CD4-positive, alpha-beta T cell treated with Interleukin-2 at 100 ng/mL for 4 hours (primary cell): ENCODE data around the gene PSMB9.
"Not testable (repeated sequence)": the region's sequence is repeated elsewhere in the genome, so short reads cannot be mapped to it uniquely, and the experiment has no call there.

ENCODE experiments used
- DNase-seq: peaks from one replicate; pipeline ENCODE4 v3.0.0-alpha.2; 2020; ENCODE audit warnings: low spot score

PSMB9 gene

GRCh38 chr6:32853541-32854375 lies at the start of gene PSMB9, which contains the start of gene TAP1:
PSMB9 (plus strand) TSS chr6:32854192; CDS start chr6:32854230, 38 bp downstream.
TAP1 (minus strand) TSS chr6:32853704; CDS start chr6:32853636, 68 bp downstream.
- DNase-seq: peak; percentile 95

- DNase-seq: not testable (repeated sequence)
Observed at GRCh38 chr6:32805404-32805803, 48.6 kb upstream of the PSMB9 start.

DNA sequence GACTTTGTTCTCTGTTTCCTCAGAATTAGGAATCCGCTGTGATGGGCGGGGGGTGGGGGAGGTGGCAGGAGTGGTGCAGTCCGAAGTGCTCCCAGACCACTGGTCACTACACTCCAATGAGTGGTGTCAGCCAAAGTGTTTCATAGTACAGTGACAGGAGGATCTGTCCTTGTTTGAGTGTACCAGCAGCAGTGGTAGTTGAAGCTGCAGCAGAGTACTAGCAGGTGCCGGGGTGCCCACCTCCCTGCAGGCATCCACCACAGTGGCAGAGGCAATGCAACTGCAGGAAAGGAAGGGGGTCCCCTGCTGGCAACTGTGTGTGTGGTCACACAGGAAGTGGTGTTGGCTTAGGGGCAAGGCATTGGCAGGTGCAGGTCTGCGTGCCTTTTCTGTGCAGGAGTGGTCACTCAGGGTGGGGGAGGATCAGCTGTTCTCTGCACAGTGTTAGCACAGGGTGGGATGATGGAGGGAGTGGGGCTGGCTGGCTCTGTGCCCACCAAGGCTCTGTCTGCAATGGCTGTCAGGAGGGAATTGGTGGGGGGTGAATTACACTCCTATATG lies 46.9 kb upstream of the PSMB9 start:
- no peak for DNase-seq

GRCh38 chr6:32809171-32809570 lies 44.8 kb upstream of the PSMB9 start:
- DNase-seq: no peak

DNA sequence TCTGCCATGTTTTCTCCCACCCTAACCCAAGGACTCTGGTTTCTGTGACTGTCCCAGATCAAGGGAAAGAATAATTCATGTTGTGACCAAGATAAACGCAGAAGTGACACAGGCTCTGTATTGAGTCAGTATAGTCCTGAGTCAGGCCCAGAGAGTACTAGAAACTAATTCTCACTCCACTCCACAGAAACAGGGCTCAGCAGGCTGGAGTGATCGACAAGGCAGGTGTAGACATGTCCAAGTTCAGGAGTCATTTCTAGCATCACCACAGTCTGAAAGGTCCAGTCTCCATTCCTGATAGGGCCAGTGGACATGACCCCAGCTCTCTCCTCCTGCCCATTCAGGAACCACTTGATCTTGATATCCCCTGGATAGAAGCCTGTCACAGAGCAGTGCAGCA lies 39.8 kb upstream of the PSMB9 start:
- DNase-seq: no peak

DNA sequence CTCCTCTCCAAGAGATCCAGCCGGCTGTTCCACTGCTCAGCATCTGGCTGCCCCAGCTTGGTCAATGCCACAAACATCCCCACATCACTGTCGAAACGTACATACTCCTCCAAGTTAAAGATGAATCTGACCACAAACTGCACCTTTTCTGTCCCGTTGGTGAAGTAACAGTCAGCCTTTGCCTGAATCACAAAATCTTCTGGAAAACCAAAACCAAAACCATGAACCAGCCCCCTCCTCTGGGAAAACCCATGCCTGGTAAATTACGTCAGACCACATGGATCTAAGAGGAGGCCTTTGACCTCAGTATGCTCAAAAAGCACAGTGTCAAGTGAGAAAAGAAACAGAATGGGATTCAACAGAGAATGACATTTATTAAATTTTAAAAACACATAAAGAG lies 38.9 kb upstream of the PSMB9 start:
- no peak for DNase-seq

GRCh38 chr6:32815996-32816395 lies 38.0 kb upstream of the PSMB9 start:
- no peak for DNase-seq

DNA sequence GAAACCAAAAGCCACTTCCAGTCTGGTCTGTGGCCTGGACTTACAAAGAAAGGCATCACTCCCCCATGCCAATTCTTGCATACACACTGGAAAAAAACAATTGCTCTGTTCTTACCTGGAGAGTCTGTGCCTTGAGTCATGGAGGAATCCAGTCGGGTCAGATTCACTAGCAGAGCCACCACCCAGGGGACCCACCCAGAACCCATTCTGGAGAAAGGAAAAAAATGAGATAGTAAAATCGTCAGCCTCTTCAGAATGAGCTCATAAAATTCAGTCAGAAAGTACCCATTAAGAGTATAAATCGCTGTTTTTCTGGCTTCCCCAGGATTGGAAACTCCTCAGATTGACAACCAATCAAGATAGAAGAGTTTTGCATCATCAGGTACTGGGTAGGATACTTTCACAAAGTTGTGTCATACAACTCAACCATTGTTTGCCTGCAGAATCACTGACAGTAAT lies 37.2 kb upstream of the PSMB9 start, which contains the start of gene HLA-DOB:
TSS of gene HLA-DOB (minus strand) at position 257 of the 459 bp plus-strand sequence. CDS start at position 206, 51 bp downstream.
- DNase-seq: peak; percentile 25

DNA sequence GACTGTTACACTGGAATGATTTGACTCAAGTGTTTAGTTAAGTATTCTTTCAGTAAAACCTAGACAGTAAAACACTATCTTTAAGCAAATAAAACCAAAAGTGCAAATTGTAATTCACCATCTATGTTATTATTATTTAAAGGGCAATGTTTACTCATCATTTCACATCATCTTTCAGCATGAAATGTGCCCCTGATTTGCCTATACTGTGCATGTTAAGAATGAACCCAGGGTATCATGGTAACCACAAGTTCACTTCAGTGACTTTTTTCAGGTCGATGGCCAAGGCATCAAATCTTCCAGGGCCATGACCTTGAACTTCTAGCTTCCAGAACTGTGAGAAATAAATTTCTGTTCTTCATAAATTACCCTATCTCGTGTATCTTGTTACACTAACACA lies 35.1 kb upstream of the PSMB9 start:
- no peak for DNase-seq

- DNase-seq: no peak
Observed at GRCh38 chr6:32819729-32820128, 34.3 kb upstream of the PSMB9 start.

DNA sequence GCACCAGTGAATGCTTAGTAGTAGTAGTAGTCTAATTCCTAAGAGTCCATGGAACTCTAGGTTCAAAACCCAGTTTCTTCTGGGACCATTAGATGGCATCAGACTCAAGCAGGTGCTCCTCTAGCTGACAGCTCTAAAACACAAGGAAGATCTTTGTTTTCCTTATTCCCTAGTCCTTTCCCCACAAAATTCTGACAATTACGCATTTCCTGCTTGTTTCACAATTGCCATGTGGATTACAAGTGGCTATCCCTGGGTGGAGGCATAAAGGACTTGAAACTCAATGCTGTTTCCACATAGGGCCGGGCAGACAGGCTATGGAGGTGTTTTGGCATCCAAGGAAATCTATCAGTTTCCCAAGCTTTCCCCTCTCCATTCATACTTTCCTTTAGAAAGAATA lies 28.0 kb upstream of the PSMB9 start:
- DNase-seq: no peak

- no peak for DNase-seq
Observed at GRCh38 chr6:32827025-32827424, 27.0 kb upstream of the PSMB9 start.

DNA sequence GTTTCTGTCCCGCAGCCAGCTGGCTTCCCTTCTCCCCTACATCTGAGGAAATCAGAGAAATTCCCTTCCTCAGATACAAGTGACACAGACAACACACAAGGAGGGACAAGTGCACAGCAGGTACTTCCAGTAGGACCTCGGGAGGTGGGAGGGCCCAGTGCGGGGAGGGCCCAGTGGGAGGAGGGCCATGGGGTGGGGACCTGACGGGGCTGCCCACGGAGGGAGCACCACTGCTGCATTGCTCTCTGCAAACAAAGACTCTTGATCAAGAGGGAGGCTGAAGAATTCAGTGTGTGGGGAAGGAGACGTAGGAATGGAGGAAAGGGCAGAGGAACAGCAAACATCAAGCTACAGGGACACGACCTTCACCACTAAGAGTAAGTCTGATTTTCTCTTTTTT lies 24.5 kb upstream of the PSMB9 start:
- DNase-seq: no peak

DNA sequence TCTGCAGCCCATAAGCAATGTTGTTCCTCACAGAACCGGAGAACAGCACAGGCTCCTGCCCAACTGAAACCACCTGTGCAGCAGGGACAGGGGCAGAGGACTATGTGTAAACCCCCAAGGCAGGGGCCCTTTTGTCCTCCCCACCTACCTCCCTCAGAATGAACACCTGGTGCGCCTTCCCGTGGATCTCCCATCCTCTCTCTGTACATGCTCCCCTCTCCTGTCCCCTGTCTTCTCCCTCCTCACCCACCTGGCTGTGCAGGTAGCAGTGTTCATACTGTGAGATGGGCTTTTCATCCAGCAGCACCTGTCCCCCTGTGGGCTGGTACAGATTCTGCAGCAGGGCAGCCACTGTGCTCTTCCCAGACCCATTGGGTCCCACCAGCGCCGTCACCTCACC lies 24.0 kb upstream of the PSMB9 start:
- DNase-seq: no peak

- no peak for DNase-seq
Observed at GRCh38 chr6:32830936-32831335, 23.1 kb upstream of the PSMB9 start.

DNA sequence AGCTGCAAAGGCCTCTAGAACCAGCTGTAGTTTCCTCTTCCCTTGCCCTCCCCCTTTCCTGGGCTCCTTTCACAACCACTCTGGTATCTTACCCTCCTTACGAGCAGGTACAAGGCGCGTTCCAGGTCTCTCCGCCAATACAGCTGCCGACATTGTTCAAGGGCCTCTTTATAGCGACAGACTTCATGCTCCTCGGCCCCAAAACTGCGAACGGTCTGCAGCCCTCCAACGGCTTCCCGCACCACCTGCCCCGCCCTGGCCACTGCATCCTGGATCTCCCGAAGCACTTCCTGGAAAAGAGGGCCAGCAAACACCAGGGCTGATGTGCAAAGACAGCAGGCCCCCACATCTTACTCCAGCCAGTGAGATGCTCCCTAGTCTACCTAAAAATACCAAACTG lies 21.5 kb upstream of the PSMB9 start:
- no peak for DNase-seq

- no peak for DNase-seq
Observed at GRCh38 chr6:32833664-32834063, 20.3 kb upstream of the PSMB9 start.

- DNase-seq: no peak
Observed at GRCh38 chr6:32835167-32835893, 18.7 kb upstream of the PSMB9 start.

DNA sequence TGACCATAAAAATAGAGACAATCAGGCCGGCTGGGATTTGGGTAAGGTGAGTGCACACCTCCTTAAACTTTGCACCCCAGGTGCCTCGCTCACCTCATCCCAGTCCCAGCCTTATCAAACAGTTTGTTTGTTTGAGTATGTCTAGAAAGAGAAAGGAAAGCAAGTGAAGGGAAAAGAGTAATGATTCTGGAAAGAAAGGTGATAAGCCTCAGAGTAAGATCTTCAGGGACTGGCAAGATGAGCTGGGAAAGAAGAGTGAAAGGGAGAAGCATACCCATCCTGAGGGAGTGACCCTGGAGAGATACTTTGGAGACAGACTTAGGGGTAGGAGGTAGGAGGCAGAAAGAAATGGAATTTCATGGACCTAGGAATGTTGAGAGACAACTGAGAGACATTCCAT lies 17.1 kb upstream of the PSMB9 start:
- no peak for DNase-seq

- no peak for DNase-seq
Observed at GRCh38 chr6:32837651-32838113, 16.3 kb upstream of the PSMB9 start.

GRCh38 chr6:32838114-32838958 lies 15.7 kb upstream of the PSMB9 start, which contains the start of gene TAP2:
TAP2 (minus strand) TSS chr6:32838739; CDS start chr6:32838233, 506 bp downstream.
- peak; percentile 98 for DNase-seq

DNA sequence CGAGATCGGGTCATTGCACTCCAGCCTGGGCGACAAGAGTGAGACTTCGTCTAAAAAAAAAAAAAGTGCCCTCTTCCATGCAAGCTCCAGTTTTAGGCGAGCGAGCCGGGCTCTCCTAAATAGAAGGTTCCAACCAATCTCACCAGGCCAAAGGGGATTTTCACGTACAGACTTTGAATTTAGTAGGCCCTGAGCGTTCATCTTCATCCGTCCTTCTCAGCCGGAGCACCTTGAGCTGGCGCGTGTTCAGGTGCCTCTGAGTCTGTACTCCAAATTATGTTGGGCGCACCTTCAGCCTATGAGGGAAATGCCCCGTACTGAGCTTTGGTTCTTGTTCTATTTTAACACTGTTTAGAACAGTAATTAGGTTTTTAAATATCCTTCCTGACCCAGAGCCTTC lies 14.6 kb upstream of the PSMB9 start:
- no peak for DNase-seq
